AG10803 (cell line): ENCODE results near the gene CEP170.

Source experiments
- DNase-seq: peaks from one replicate; pipeline ENCODE4 v3.0.0; 2010; ENCODE audit warnings: low read depth
- H3K4me3 ChIP-seq: 2 replicates; pipeline ENCODE4 v1.5.1; 2011; ENCODE audit warnings: mild to moderate bottlenecking, low read length, control low read depth
- CTCF ChIP-seq: conservative IDR thresholded peaks from 2 replicates; pipeline ENCODE4 v1.5.1; 2011; ENCODE audit warnings: mild to moderate bottlenecking, low read length, control low read depth, inconsistent platforms

The CEP170 gene

GRCh38 chr1:243253211-243253925 lies 1.7 kb downstream of the CEP170 start:
- peak; percentile 28 for DNase-seq
- no peak for TF ChIP-seq CTCF
- peak overlapping the region; percentile 88 for H3K4me3 ChIP-seq

DNA sequence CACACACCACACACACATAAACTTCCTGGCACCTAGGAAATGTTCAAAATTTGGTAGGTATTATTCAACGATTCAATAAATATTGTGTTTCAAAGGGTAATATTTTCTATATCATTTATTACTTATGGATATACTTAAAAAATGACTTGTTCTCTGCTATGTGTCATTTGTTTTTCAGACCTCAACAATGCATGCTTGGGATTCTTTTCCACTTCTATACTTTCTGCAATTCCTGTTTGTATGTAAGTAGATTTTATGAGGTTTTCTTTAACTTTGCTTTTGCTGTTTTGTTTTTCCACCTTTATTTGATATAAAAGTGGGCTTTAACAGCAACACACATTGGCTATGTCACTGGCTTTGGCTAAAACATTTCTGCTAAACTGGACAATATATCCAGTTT lies 3.5 kb downstream of the CEP170 start:
- peak; percentile 26 for DNase-seq
- no peak overlapping the region; the same call in 1 of the 2 replicates for H3K4me3 ChIP-seq
- TF ChIP-seq CTCF = no peak

DNA sequence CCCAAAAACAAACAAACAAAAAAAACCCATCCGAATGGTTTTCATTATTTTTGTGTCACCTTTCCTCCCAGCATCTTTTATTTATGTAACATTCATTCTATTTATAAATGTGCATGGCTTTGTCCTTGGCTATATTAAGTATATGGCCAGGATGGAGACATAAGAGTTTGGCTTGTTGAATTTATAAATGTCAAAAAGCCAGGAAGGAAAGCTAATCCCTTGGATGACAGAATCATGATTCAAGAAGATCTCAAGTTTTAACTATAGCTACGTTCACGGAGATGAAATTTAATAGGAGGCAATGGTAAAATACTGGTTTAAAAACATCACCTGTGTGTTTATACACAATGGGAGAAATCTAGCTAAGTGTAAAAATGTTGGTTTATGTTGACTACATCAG lies 5.0 kb downstream of the CEP170 start:
- no peak overlapping the region for H3K4me3 ChIP-seq
- no peak for TF ChIP-seq CTCF
- no peak for DNase-seq

DNA sequence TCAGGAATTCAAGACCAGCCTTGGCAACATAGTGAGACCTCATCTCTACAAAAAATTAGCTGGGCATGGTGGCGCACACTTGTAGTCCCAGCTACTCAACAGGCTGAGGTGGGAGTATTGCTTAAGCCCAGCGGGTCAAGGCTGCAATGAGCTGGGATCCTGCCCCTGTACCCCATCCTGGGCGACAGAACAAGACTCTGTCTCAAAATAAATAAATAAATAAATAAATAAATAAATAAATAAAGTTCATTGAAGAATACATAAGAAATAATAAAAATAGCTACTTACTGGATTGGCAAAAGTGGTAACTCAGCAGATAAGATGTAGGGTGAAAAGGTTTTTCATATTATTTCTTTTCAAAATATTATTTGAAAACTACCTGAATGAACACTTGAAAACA lies 5.9 kb downstream of the CEP170 start:
- TF ChIP-seq CTCF = no peak
- no peak overlapping the region for H3K4me3 ChIP-seq
- DNase-seq = no peak

DNA sequence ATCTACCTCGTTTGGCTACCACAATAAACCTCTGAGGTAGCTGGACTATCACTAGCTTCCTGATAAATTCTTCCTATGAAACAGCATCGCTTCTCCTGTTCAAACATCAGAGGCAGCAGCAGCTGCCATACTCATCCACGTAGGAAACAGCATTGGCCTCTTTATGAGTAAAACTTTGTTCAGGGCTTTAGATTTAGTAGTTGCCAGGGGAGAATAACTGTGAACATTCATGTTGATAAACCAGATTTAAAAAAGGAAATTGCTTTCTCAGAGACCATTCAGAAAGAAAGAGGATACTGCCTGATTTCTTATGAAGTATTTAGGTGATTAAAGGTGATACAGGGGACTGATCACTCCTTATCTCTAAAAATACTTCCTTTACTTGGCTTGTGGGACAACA lies 7.2 kb downstream of the CEP170 start:
- no peak for DNase-seq
- TF ChIP-seq CTCF = no peak
- no peak overlapping the region for H3K4me3 ChIP-seq

- no peak overlapping the region for H3K4me3 ChIP-seq
- peak; percentile 45 for DNase-seq
- no peak for TF ChIP-seq CTCF
Measured at GRCh38 chr1:243246916-243247315, 8.2 kb downstream of the CEP170 start.

DNA sequence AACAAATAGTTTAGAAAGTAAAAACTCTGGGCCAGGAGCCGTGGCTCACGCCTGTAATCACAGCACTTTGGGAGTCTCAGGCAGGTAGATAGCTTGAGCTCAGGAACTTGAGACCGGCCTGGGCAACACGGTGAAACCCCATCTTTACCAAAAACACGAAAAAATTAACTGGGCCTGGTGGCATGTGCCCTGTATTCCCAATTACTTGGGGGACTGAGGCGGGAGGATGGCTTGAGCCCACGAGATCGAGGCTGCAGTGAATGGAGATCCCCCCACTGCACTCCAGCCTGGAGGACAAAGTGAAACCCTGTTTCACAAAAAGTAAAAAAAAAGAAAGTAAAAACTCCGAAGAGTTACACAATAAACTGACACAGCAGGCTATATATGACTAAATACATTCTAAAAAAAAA lies 10.6 kb downstream of the CEP170 start:
- DNase-seq = no peak
- no peak for TF ChIP-seq CTCF
- no peak overlapping the region for H3K4me3 ChIP-seq
